Measurements from ENCODE around the gene LRRN4.

- TF ChIP-seq POLR2A (IDR thresholded peaks at IDR 0.05) (no peak), CTCF (IDR thresholded peaks at IDR 0.05) (no peak)
Measured at GRCh38 chr20:6069669-6070068, 15.8 kb upstream of the LRRN4 start.
